Mammary epithelial cell (primary cell): ENCODE measurements around the gene TKFC.

Source experiments
- CTCF ChIP-seq, 2 donors: IDR thresholded peaks in 1 of 2; conservative IDR thresholded peaks in 1 of 2; 2 replicates each; pipeline ENCODE4 v1.5.1; 2011 to 2012; ENCODE audit warnings: inconsistent platforms in 2 of 2, low read length in 2 of 2, mild to moderate bottlenecking in 2 of 2, control low read depth in 1 of 2, low read depth in 1 of 2; ENCODE audit not compliant: insufficient read depth in 1 of 2; ENCODE audit errors: extremely low read depth in 1 of 2
- EZH2 ChIP-seq: IDR thresholded peaks from 2 replicates; pipeline ENCODE4 v1.6.1; 2012; ENCODE audit warnings: low read length, inconsistent platforms, borderline replicate concordance

GRCh38 chr11:61354208-61354607 lies 21.2 kb downstream of the TKFC start:
- TF ChIP-seq CTCF (conservative IDR thresholded peaks at IDR 0.05 in 1 of 2, IDR thresholded peaks at IDR 0.05 in 1 of 2; ENCODE audit: extremely low read depth in 1 of 2, insufficient read depth in 1 of 2, low read depth in 1 of 2, low read length in 2 of 2) (no peak), EZH2 (no peak)
